Measurements from ENCODE around the gene C8B. TPM values are rescaled to one million over a fixed set of nuclear protein-coding genes. Genes with fewer than 3 reads are reported as not detected.

C8B gene
- total and polyA plus RNA-seq, 12 donors, result not detected

DNA sequence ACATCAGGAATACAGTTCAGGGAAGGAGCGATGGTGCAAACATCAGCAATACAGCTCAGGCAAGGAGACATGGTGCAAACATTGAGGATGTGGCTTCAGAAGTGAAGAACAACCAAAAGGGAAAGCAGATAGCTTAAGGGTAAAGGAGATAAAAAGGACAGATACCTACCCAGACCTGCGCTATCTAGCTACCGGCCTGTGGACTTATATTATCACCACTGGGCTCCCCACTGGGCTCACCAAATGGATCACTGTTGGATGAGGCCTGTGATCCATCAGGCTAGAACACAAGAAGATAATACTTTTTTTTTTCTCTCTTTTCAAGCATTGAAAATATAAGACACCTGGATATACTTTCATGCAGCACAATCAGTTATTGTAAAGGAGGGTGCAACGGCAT, 44.7 kb upstream of the C8B start:
- no peaks in the 10 kb centered on the region for H3K9me3 ChIP-seq
- no peak overlapping the region for H3K27ac ChIP-seq
- H3K27me3 ChIP-seq, result no peaks in the 10 kb centered on the region
- H3K4me1 ChIP-seq, result peaks cover 0 to 34% (median 8%) of the 10 kb centered on the region in 9 donors
- ATAC-seq (no peak), DNase-seq (no peak)
- intact Hi-C loops (cut with DNase I), result no loop called here
- TF ChIP-seq, protein P1, sequence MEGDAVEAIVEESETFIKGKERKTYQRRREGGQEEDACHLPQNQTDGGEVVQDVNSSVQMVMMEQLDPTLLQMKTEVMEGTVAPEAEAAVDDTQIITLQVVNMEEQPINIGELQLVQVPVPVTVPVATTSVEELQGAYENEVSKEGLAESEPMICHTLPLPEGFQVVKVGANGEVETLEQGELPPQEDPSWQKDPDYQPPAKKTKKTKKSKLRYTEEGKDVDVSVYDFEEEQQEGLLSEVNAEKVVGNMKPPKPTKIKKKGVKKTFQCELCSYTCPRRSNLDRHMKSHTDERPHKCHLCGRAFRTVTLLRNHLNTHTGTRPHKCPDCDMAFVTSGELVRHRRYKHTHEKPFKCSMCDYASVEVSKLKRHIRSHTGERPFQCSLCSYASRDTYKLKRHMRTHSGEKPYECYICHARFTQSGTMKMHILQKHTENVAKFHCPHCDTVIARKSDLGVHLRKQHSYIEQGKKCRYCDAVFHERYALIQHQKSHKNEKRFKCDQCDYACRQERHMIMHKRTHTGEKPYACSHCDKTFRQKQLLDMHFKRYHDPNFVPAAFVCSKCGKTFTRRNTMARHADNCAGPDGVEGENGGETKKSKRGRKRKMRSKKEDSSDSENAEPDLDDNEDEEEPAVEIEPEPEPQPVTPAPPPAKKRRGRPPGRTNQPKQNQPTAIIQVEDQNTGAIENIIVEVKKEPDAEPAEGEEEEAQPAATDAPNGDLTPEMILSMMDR (IDR thresholded peaks at IDR 0.05), result no peak
- WGBS, 2 donors, result 84 to 87% methylated on average over 4 of the region's 4 CpGs
- no peak overlapping the region for H3K4me3 ChIP-seq
- H3K36me3 ChIP-seq, result no peaks in the 10 kb centered on the region

DNA sequence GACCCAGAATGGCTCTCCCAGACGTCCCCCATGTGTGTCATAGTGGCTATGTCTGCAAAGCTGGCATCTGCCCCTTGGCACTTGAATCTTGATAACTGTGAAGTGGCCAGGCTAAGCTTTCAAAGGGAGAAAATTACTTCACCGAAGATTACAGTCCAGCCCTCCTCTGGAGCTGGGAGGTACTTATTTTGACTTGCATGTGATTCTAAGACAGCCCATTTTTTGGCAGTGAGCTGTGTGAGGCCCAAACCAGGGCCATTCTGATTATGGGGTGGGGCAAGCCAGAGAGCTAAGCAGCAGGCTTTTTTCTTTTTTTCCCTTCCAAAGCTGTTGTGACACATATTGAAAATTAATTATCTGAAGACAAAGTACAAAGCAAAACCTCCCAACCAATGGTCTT, 42.1 kb upstream of the C8B start:
- Histone ChIP-seq H3K9me3 (no peaks in the 10 kb centered on the region), H3K27ac (no peak overlapping the region), H3K4me1 (peaks cover 0 to 27% (median 5%) of the 10 kb centered on the region in 9 donors), H3K4me3 (no peak overlapping the region), H3K36me3 (no peaks in the 10 kb centered on the region), H3K27me3 (no peaks in the 10 kb centered on the region)
- TF ChIP-seq, protein P1 (IDR thresholded peaks at IDR 0.05), result peak in 1 of 9 donors; percentile 7
- DNase-seq, result no peak
- intact Hi-C loops (cut with DNase I), result no loop called here
- ATAC-seq, result peak in 7 of 8 donors; percentile 29 to 76 (median 52)
- WGBS, 2 donors, result 14 to 38% methylated on average over 2 of the region's 2 CpGs

DNA sequence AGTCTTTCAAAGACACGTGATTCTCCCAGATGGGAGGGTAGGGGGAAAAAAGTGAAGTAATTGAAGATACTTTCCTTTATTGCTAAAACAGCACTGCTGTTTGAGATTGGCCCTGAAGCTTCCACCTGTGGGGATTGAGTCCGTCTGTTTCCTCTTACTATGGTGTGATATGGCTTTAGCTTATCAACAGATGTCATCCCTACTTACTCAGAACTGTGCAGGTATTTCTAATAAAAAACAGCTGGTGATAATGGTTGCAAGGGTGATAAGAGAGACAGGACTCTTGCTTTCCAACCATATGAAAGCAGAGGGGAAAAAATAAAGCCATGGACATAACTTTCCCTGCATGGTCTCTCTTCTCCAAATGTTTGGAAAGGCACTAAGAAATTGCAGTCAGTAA, 41.7 kb upstream of the C8B start:
- no peak overlapping the region for H3K27ac ChIP-seq
- no peak overlapping the region for H3K4me3 ChIP-seq
- H3K36me3 ChIP-seq, result no peaks in the 10 kb centered on the region
- DNase-seq (no peak), ATAC-seq (no peak)
- intact Hi-C loops (cut with DNase I), result no loop called here
- TF ChIP-seq, protein P1 (IDR thresholded peaks at IDR 0.05), result no peak
- 57 to 65% methylated on average over 2 of the region's 2 CpGs for WGBS, 2 donors
- no peaks in the 10 kb centered on the region for H3K27me3 ChIP-seq
- H3K4me1 ChIP-seq, result peaks cover 0 to 23% (median 3%) of the 10 kb centered on the region in 9 donors
- H3K9me3 ChIP-seq, result no peaks in the 10 kb centered on the region

DNA sequence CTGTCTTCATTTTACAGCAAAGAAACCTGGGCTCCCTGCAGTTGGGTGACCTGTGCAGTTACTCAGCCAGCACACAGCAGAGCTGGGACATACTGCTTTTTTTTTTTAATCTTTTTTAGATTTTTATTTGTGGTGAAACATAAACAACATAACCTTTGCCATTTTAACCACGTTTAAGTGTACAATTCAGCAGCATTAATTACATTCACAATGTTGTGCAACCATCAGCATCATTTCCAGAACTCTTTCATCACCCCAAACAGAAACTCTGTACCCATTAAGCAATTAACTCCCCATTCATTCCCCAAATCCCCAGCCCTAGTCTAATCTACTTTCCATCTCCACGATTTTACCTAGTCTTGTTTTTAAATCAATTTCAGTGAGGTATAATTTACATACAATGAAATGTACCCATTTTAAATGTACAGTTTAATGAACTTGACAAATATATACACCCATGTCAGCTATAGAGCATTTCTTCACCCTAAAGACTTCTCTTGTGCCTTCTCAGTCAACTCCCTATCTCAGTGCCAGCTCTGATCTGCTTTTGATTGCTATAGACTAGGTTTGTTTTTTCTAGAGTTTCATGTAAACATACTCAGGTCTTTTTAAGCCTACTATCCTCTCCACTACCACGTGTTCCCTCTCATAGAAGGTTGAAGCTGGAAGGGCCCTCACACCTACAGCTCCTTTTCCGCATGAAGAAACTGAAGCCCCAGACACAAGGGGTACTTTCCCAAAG, 37.8 kb upstream of the C8B start:
- ATAC-seq (no peak), DNase-seq (no peak)
- Histone ChIP-seq H3K27me3 (no peaks in the 10 kb centered on the region), H3K36me3 (no peaks in the 10 kb centered on the region), H3K9me3 (no peaks in the 10 kb centered on the region), H3K4me1 (peaks cover 0 to 22% (median under 1%) of the 10 kb centered on the region in 9 donors), H3K27ac (no peak overlapping the region), H3K4me3 (no peak overlapping the region)
- 66 to 79% methylated on average over 4 of the region's 4 CpGs for WGBS, 2 donors
- TF ChIP-seq, protein P1 (IDR thresholded peaks at IDR 0.05), result no peak
- intact Hi-C loops (cut with DNase I), result no loop called here

Measured in heart right ventricle (tissue), 16 donors.